Mammary epithelial cell (primary cell): Measurements from ENCODE around the gene AOAH.

Source experiments
- EZH2 ChIP-seq: IDR thresholded peaks from 2 replicates; pipeline ENCODE4 v1.6.1; 2012; ENCODE audit warnings: low read length, inconsistent platforms, borderline replicate concordance
- TF ChIP-seq, protein P1 (sequence below), 2 donors: IDR thresholded peaks in 1 of 2; conservative IDR thresholded peaks in 1 of 2; 2 replicates each; pipeline ENCODE4 v1.5.1; 2011 to 2012; ENCODE audit warnings: inconsistent platforms in 2 of 2, low read length in 2 of 2, mild to moderate bottlenecking in 2 of 2, control low read depth in 1 of 2, low read depth in 1 of 2; ENCODE audit not compliant: insufficient read depth in 1 of 2; ENCODE audit errors: extremely low read depth in 1 of 2

DNA sequence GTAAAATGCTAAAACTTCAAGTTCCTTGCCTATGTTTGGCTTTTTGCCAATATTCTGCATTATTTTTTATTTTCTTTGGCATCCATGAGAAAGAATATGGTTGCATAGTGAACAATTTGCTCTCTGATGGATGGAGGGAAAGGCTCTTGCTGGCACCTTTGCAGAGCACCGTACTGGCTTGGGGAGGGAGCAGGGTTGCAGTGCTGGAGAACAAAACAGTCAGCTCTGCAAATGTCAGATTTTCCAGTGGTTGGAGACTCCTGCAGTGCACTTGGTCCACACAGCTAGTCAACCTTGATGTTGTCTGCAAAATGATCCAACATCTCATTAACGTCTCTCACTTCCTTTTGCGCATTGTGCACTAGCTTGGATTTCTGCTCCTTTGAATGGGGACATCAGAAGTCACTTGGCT is 233.9 kb downstream of the AOAH start:
- no peak for TF ChIP-seq EZH2
- TF ChIP-seq, protein P1, sequence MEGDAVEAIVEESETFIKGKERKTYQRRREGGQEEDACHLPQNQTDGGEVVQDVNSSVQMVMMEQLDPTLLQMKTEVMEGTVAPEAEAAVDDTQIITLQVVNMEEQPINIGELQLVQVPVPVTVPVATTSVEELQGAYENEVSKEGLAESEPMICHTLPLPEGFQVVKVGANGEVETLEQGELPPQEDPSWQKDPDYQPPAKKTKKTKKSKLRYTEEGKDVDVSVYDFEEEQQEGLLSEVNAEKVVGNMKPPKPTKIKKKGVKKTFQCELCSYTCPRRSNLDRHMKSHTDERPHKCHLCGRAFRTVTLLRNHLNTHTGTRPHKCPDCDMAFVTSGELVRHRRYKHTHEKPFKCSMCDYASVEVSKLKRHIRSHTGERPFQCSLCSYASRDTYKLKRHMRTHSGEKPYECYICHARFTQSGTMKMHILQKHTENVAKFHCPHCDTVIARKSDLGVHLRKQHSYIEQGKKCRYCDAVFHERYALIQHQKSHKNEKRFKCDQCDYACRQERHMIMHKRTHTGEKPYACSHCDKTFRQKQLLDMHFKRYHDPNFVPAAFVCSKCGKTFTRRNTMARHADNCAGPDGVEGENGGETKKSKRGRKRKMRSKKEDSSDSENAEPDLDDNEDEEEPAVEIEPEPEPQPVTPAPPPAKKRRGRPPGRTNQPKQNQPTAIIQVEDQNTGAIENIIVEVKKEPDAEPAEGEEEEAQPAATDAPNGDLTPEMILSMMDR (conservative IDR thresholded peaks at IDR 0.05 in 1 of 2, IDR thresholded peaks at IDR 0.05 in 1 of 2; ENCODE audit: extremely low read depth in 1 of 2, insufficient read depth in 1 of 2, low read depth in 1 of 2, low read length in 2 of 2): no peak
